Neutrophil (primary cell): ENCODE results near the gene ATP1A1.

Experiments used
- H3K27ac ChIP-seq: fragments of 200-600 bp; sonication (generic); 2 replicates; pipeline ENCODE4 v1.5.1; 2016; ENCODE audit warnings: mild to moderate bottlenecking, moderate library complexity
- H3K27me3 ChIP-seq: fragments of 200-600 bp; sonication (generic); 2 replicates; pipeline ENCODE4 v1.6.0; 2016; ENCODE audit warnings: mild to moderate bottlenecking
- H3K36me3 ChIP-seq: fragments of 200-600 bp; sonication (generic); 2 replicates; pipeline ENCODE4 v1.5.1; 2017
- H3K4me1 ChIP-seq, 2 experiments: fragments of 200-600 bp in 1 of 2; sonication (generic) in 1 of 2; 1 replicate in 1 of 2; 2 replicates in 1 of 2; pipeline versions ENCODE4 v1.5.1 to v1.6.1; 2013 to 2016; ENCODE audit warnings: low read depth in 1 of 2, low read length in 1 of 2, mild to moderate bottlenecking in 1 of 2, moderate library complexity in 1 of 2; ENCODE audit not compliant: control insufficient read depth in 1 of 2, insufficient read depth in 1 of 2
- H3K4me3 ChIP-seq, 2 experiments: fragments of 200-600 bp in 1 of 2; sonication (generic) in 1 of 2; 1 replicate in 1 of 2; 2 replicates in 1 of 2; pipeline ENCODE4 v1.5.1; 2013 to 2016; ENCODE audit warnings: low read depth in 1 of 2, low read length in 1 of 2, mild to moderate bottlenecking in 1 of 2, moderate library complexity in 1 of 2
- H3K9me3 ChIP-seq: fragments of 200-600 bp; sonication (generic); 2 replicates; pipeline ENCODE4 v1.5.1; 2016
- TF ChIP-seq, protein P1 (sequence below): fragments of 200-600 bp; sonication (generic); IDR thresholded peaks from 2 replicates; pipeline ENCODE4 v1.5.1; 2016; ENCODE audit warnings: antibody characterized with exemption

Gene ATP1A1

DNA sequence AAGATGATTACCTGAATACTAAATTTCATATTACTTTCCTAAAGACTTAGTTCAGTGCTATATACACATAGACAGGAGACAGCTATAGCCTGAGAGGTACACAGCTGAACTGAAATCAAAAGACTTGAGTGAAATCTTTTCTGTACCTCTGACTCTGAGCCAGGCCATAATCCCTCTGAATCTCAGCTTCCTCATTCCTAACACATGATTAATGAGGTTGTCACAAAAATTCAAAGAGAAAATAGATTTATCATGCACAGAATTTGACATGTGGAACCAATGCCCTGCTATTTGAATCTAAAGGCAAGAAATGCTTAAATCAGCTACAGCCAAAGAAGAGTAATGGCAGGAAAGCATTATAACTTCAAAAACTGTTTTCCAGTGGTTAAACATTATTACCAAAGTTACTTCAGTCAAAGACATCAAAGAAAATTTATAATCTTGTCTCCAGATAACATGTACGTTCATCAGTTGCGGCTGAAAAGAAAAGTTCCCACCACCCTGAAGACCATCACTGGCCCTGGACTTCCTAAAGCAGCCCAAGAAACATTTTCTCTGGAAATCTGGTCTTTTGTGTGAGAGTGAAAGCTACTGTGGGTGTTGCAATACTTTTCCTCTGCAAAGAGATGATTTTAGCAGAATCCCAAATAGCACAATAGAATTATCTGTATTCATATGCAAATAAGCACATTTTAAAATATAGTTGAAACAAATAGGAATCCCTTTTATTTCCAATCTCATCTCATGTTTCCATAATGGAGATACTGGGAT, 13.8 kb upstream of the ATP1A1 start:
- Histone ChIP-seq H3K27ac (no peak overlapping the region), H3K27me3 (peaks cover 34% of the 10 kb centered on the region), H3K36me3 (no peaks in the 10 kb centered on the region), H3K4me3 (no peak overlapping the region), H3K9me3 (no peaks in the 10 kb centered on the region), H3K4me1 (no peaks in the 10 kb centered on the region)
- TF ChIP-seq, protein P1, sequence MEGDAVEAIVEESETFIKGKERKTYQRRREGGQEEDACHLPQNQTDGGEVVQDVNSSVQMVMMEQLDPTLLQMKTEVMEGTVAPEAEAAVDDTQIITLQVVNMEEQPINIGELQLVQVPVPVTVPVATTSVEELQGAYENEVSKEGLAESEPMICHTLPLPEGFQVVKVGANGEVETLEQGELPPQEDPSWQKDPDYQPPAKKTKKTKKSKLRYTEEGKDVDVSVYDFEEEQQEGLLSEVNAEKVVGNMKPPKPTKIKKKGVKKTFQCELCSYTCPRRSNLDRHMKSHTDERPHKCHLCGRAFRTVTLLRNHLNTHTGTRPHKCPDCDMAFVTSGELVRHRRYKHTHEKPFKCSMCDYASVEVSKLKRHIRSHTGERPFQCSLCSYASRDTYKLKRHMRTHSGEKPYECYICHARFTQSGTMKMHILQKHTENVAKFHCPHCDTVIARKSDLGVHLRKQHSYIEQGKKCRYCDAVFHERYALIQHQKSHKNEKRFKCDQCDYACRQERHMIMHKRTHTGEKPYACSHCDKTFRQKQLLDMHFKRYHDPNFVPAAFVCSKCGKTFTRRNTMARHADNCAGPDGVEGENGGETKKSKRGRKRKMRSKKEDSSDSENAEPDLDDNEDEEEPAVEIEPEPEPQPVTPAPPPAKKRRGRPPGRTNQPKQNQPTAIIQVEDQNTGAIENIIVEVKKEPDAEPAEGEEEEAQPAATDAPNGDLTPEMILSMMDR, result no peak

- H3K36me3 ChIP-seq, result no peaks in the 10 kb centered on the region
- no peak overlapping the region for H3K27ac ChIP-seq
- no peaks in the 10 kb centered on the region for H3K9me3 ChIP-seq
- TF ChIP-seq, protein P1, result no peak
- peaks cover 37% of the 10 kb centered on the region for H3K27me3 ChIP-seq
- no peaks in the 10 kb centered on the region for H3K4me1 ChIP-seq
- no peak overlapping the region for H3K4me3 ChIP-seq
These were observed 13.2 kb upstream of the ATP1A1 start for GRCh38 chr1:116359871-116360270.

GRCh38 chr1:116360429-116361173, 12.4 kb upstream of the ATP1A1 start:
- H3K27ac ChIP-seq, result no peak overlapping the region
- no peaks in the 10 kb centered on the region for H3K36me3 ChIP-seq
- TF ChIP-seq, protein P1, result no peak
- no peak overlapping the region for H3K4me3 ChIP-seq
- H3K27me3 ChIP-seq, result peaks cover 39% of the 10 kb centered on the region
- H3K9me3 ChIP-seq, result no peaks in the 10 kb centered on the region
- H3K4me1 ChIP-seq, result no peaks in the 10 kb centered on the region

- no peaks in the 10 kb centered on the region for H3K4me1 ChIP-seq
- H3K27me3 ChIP-seq, result peaks cover 39% of the 10 kb centered on the region
- no peaks in the 10 kb centered on the region for H3K9me3 ChIP-seq
- TF ChIP-seq, protein P1, result no peak
- no peaks in the 10 kb centered on the region for H3K36me3 ChIP-seq
- H3K4me3 ChIP-seq, result no peak overlapping the region
- H3K27ac ChIP-seq, result no peak overlapping the region
These were observed 11.4 kb upstream of the ATP1A1 start for GRCh38 chr1:116361648-116362047.

- TF ChIP-seq, protein P1, result no peak
- H3K27me3 ChIP-seq, result peaks cover 37% of the 10 kb centered on the region
- no peaks in the 10 kb centered on the region for H3K4me1 ChIP-seq
- H3K36me3 ChIP-seq, result no peaks in the 10 kb centered on the region
- no peak overlapping the region for H3K4me3 ChIP-seq
- no peak overlapping the region for H3K27ac ChIP-seq
- H3K9me3 ChIP-seq, result no peaks in the 10 kb centered on the region
These were observed 11.0 kb upstream of the ATP1A1 start for GRCh38 chr1:116362050-116362449.
